Measurements from ENCODE around the gene CES5A. TPM values are rescaled to one million over a fixed set of nuclear protein-coding genes. Genes with fewer than 3 reads are reported as not detected.
"Not testable (repeated sequence)": the region's sequence is repeated elsewhere in the genome, so short reads cannot be mapped to it uniquely, and the experiment has no call there.

Gene CES5A
- total RNA-seq, 4 donors from 2014 or later: not detected

DNA sequence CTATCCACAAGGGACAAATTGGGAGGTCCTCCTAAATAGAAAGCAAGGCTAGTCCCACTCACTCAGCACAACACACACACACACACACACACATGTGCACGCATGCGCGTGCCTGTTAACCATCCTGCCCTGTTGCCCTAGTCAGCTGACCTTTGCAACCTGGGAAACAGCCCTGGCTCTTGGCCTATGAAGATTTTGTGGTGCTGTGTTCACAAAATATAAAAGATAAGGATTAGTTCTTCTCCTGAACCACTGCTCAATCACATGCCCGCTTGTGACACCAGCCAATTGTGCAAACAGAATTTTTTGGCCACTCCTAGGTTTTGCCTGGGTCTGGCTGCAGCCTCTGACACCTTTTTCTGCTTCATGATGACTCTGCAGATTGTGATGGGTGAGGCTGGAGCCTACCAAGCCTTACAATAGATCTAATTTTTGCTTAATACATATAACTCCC lies 39.0 kb downstream of the CES5A start:
- Histone ChIP-seq H3K4me3 (no peak overlapping the region), H3K4me1 (peaks cover 0 to 13% (median 0%) of the 10 kb centered on the region in 4 donors), H3K36me3 (no peaks in the 10 kb centered on the region), H3K27ac (replicated peaks in 1 of 4) (no peak overlapping the region), H3K9me3 (no peaks in the 10 kb centered on the region), H3K27me3 (peaks cover 0 to 7% (median 0%) of the 10 kb centered on the region in 4 donors)
- TF ChIP-seq CTCF (IDR thresholded peaks at IDR 0.05): no peak
- TF ChIP-seq EP300 (IDR thresholded peaks at IDR 0.05): no peak
- TF ChIP-seq POLR2A (IDR thresholded peaks at IDR 0.05; ENCODE audit: low read depth): no peak
- TF ChIP-seq POLR2AphosphoS5 (IDR thresholded peaks at IDR 0.05): no peak
- WGBS: 90% methylated on average over 2 of the region's 4 CpGs
- intact Hi-C loops (cut with DNase I): no loop called here
- DNase-seq (ENCODE audit: extremely low spot score): no peak

DNA sequence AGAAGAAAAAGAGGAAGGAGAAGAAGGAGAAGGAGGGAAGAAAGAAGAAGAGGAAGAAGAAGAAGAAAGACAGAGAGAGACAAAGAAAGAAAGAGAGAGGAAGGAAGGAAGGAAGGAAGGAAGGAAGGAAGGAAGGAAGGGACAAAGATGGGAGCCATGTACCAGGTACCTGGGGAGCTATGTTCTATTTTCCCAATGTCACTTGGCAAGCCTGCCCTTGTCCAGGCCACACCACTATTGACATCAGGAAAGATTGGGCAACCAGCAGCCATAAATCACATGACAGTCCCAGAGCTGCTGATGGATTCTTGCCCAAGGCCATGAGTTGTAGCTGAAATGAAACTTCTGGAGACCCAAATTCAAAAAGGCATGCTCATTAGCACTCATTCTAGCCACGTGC lies 39.6 kb downstream of the CES5A start:
- Histone ChIP-seq H3K9me3 (no peaks in the 10 kb centered on the region), H3K27me3 (peaks cover 0 to 7% (median 0%) of the 10 kb centered on the region in 4 donors), H3K27ac (replicated peaks in 1 of 4) (no peak overlapping the region), H3K4me3 (no peak overlapping the region), H3K4me1 (peaks cover 0 to 13% (median 0%) of the 10 kb centered on the region in 4 donors), H3K36me3 (no peaks in the 10 kb centered on the region)
- WGBS: 17% methylated on average over 1 of the region's 1 CpG
- intact Hi-C loops (cut with DNase I): no loop called here
- no peak for DNase-seq (ENCODE audit: extremely low spot score)
- no peak for TF ChIP-seq EP300 (IDR thresholded peaks at IDR 0.05)
- TF ChIP-seq POLR2AphosphoS5 (IDR thresholded peaks at IDR 0.05): peak in 1 of 2 donors; percentile 17

DNA sequence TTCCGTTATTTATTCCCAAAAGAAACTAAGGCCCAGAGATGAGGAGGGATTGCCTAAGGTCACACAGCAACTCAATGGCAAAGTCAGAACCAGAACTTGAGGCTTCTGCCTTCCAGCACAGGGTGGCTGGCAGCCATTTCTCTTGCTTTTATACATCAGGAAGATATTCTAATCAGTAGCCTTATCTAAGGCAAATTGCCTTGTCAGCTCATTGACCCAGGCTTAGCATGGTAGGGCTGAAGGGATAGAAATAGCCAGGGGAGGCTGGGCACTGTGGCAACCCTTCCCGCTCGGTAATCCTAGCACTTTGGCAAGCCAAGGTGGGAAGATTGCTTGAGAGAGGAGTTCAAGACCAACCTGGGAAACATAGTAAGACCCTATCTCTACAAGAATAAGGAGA lies 40.0 kb downstream of the CES5A start:
- H3K27me3 ChIP-seq; DNase-seq (ENCODE audit: extremely low spot score); H3K27ac ChIP-seq (replicated peaks in 1 of 4); intact Hi-C loops (cut with DNase I); H3K9me3 ChIP-seq; H3K4me3 ChIP-seq; H3K36me3 ChIP-seq: not testable (repeated sequence)
- WGBS: 91% methylated on average over 3 of the region's 3 CpGs
- H3K4me1 ChIP-seq: peaks cover 0 to 13% (median 0%) of the 10 kb centered on the region in 4 donors

DNA sequence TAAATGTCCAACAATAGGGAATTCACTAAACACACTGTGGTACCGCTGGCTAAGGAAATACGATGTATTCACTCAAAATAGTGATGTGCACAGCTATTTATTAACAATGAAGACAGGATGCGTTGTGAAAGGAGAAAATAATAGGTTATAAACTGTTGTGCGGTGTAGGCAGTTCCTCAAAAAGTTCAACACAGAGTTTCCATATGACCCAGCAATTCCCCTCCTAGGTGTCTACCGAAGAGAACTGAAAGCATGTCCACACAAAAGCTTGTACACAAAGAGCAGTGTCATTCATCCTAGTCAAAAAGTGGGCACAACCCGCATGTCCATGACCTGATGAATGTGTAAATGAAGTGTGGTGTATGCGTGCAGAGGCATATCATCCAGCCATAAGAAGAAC lies 41.1 kb downstream of the CES5A start:
- DNase-seq (ENCODE audit: extremely low spot score): no peak
- no peaks in the 10 kb centered on the region for H3K36me3 ChIP-seq
- H3K27ac ChIP-seq (replicated peaks in 1 of 4): no peak overlapping the region
- 72% methylated on average over 7 of the region's 7 CpGs for WGBS
- intact Hi-C loops (cut with DNase I): no loop called here
- no peaks in the 10 kb centered on the region for H3K9me3 ChIP-seq
- TF ChIP-seq EP300 (IDR thresholded peaks at IDR 0.05) (no peak), POLR2A (IDR thresholded peaks at IDR 0.05; ENCODE audit: low read depth) (no peak), CTCF (IDR thresholded peaks at IDR 0.05) (no peak), POLR2AphosphoS5 (IDR thresholded peaks at IDR 0.05) (no peak)
- H3K4me1 ChIP-seq: peaks cover 0 to 13% (median 0%) of the 10 kb centered on the region in 4 donors
- no peak overlapping the region for H3K4me3 ChIP-seq
- H3K27me3 ChIP-seq: peaks cover 0 to 7% (median 0%) of the 10 kb centered on the region in 4 donors

DNA sequence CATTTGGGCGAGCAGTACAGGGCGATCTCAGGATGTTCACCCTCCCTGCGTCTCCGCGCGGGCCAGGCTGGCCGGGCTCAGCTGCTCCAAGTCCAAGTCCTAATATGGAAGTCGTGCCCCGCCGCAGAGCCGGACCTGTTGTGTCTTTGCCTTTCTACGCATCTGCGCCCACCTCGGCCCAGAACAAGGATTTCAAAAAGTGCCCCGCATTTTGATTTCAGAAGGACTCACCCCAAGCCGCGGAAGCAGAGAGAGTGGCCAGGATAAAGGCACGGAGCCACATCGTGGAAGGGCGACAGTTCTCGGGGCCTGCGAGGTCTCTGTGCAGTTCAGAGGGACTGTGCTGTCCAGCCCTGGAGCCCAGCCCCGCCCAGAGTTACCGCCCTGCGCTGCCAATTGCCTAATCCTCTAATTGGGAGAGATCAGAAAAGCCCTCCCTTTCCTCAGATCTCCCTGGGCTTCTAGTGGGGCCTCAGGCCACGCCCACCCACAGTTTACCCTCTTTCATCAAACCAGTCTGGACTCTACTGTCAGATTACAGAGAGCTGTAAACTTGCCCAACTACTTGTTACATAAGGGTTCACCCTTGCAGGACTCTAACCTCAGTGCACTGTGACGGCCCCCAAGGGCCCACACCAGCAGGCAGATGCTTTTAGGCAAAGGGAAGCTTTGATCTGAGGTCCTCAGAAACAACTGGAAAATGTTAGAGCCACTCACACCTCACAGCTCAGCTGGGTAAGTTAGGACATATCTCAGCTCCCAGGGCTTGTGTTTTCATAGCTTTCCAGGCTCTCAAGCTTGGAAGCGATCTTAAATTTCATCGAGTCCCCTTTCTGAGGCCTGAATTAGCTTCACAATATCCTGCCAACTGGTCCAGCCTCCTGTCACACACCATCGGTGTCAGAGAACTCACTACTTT lies 42.1 kb downstream of the CES5A start, which contains the start of gene CES1:
TSS of gene CES1 (minus strand) at position 324 of the 919 bp plus-strand sequence. CDS start at position 283, 41 bp downstream.
- H3K27ac ChIP-seq (replicated peaks in 1 of 4): peak within 1 kb of the TSS in 3 of 4 donors; percentile 30 to 64 (median 46)
- 65% methylated on average over 27 of the region's 30 CpGs for WGBS
- TF ChIP-seq EP300 (IDR thresholded peaks at IDR 0.05) (no peak), POLR2A (IDR thresholded peaks at IDR 0.05; ENCODE audit: low read depth) (no peak), CTCF (IDR thresholded peaks at IDR 0.05) (no peak), POLR2AphosphoS5 (IDR thresholded peaks at IDR 0.05) (no peak)
- H3K36me3 ChIP-seq: no peaks in the 10 kb centered on the region
- peaks cover 0 to 12% (median 0%) of the 10 kb centered on the region in 4 donors for H3K27me3 ChIP-seq
- intact Hi-C loops (cut with DNase I): no loop called here
- peaks cover 0 to 13% (median 0%) of the 10 kb centered on the region in 4 donors for H3K4me1 ChIP-seq
- H3K9me3 ChIP-seq: no peaks in the 10 kb centered on the region
- peak; percentile 92 for DNase-seq (ENCODE audit: extremely low spot score)
- H3K4me3 ChIP-seq: peak within 1 kb of the TSS; percentile 12 to 45 (median 20)
